HEK293 (cell line): Measurements from ENCODE around the gene KRCC1.
A peak's percentile ranks its signal among the peaks of the same experiment; 100 is the strongest.

Experiments used
- CTCF ChIA-PET: fragments of 350-600 bp; formaldehyde crosslinking; extraction: SDS; loops from one replicate; lab custom pipeline; 2021; ENCODE audit warnings: antibody characterized with exemption; lab: Yijun Ruan, JAX
- POLR2A ChIA-PET: fragments of 300-600 bp; formaldehyde crosslinking; extraction: SDS; loops from one replicate; lab custom pipeline; 2020; ENCODE audit warnings: antibody characterized with exemption, inconsistent platforms; lab: Yijun Ruan, JAX
- H3K27ac ChIP-seq: fragments of 200-500 bp; sonication (Bioruptor generic); 2 replicates; pipeline ENCODE4 v1.5.1; 2014; ENCODE audit warnings: low read depth, low read length, control low read depth, inconsistent platforms; ENCODE audit errors: extremely low read depth
- H3K36me3 ChIP-seq, 2 experiments: fragments of 200-500 bp in 1 of 2; sonication (Bioruptor generic) in 1 of 2; 1 replicate in 1 of 2; 2 replicates in 1 of 2; pipeline ENCODE4 v1.5.1; 2014 to 2017; ENCODE audit warnings: inconsistent platforms in 2 of 2, low read length in 2 of 2; ENCODE audit not compliant: control insufficient read depth in 2 of 2, insufficient read depth in 1 of 2
- H3K4me1 ChIP-seq: fragments of 200-500 bp; sonication (Bioruptor generic); 2 replicates; pipeline ENCODE4 v1.5.1; 2014; ENCODE audit warnings: mild to moderate bottlenecking, low read length, inconsistent platforms; ENCODE audit not compliant: control insufficient read depth, insufficient read depth
- H3K4me3 ChIP-seq: 2 replicates; pipeline ENCODE4 v1.5.1; 2011; ENCODE audit warnings: low read depth, mild to moderate bottlenecking, control low read depth, low read length, moderate library complexity
- H3K9me3 ChIP-seq: fragments of 200-500 bp; sonication (Bioruptor generic); 2 replicates; pipeline ENCODE4 v1.5.1; 2014; ENCODE audit warnings: low read depth, low read length, inconsistent platforms; ENCODE audit not compliant: control insufficient read depth, insufficient read depth
- GLIS2 ChIP-seq: fragments of 450-650 bp; formaldehyde crosslinking; IDR thresholded peaks from 2 replicates; pipeline ENCODE4 v1.5.1; 2016; ENCODE audit warnings: missing biosample characterization, missing genetic modification characterization
- KLF8 ChIP-seq: fragments of 450-650 bp; formaldehyde crosslinking; IDR thresholded peaks from 2 replicates; pipeline ENCODE4 v1.5.1; 2016; ENCODE audit warnings: missing biosample characterization, missing genetic modification characterization
- PBX3 ChIP-seq: sonication (generic); formaldehyde crosslinking; IDR thresholded peaks from 2 replicates; pipeline ENCODE4 v1.8.1; 2022; ENCODE audit warnings: mild to moderate bottlenecking, moderate library complexity, missing genetic modification reagents
- ZBTB48 ChIP-seq: fragments of 450-650 bp; formaldehyde crosslinking; IDR thresholded peaks from 2 replicates; pipeline ENCODE4 v1.5.1; 2016; ENCODE audit warnings: missing biosample characterization, missing genetic modification characterization
- ZFHX2 ChIP-seq: fragments of 450-650 bp; formaldehyde crosslinking; conservative IDR thresholded peaks from 2 replicates; pipeline ENCODE4 v1.5.1; 2016; ENCODE audit warnings: missing biosample characterization, missing genetic modification characterization
- ZNF114 ChIP-seq: fragments of 450-650 bp; formaldehyde crosslinking; IDR thresholded peaks from 2 replicates; pipeline ENCODE4 v1.5.0; 2017; ENCODE audit warnings: missing biosample characterization, missing genetic modification characterization
- ZNF184 ChIP-seq: fragments of 450-650 bp; IDR thresholded peaks from 2 replicates; pipeline ENCODE4 v1.5.1; 2018; ENCODE audit warnings: missing biosample characterization, mild to moderate bottlenecking, missing genetic modification characterization
- ZNF202 ChIP-seq: fragments of 450-650 bp; formaldehyde crosslinking; IDR thresholded peaks from 2 replicates; pipeline ENCODE4 v1.5.1; 2016; ENCODE audit warnings: missing biosample characterization, missing genetic modification characterization, borderline replicate concordance
- ZNF311 ChIP-seq: fragments of 450-650 bp; formaldehyde crosslinking; IDR thresholded peaks from 2 replicates; pipeline ENCODE4 v1.5.1; 2017; ENCODE audit warnings: missing biosample characterization, missing genetic modification characterization, borderline replicate concordance
- ZNF354C ChIP-seq: fragments of 450-650 bp; formaldehyde crosslinking; IDR thresholded peaks from 2 replicates; pipeline ENCODE4 v1.5.1; 2016; ENCODE audit warnings: missing biosample characterization, missing genetic modification characterization, low read depth, borderline replicate concordance
- ZNF473 ChIP-seq: fragments of 450-650 bp; formaldehyde crosslinking; IDR thresholded peaks from 2 replicates; pipeline ENCODE4 v1.5.1; 2017; ENCODE audit warnings: missing biosample characterization, missing genetic modification characterization
- ZNF529 ChIP-seq: fragments of 450-650 bp; formaldehyde crosslinking; IDR thresholded peaks from 2 replicates; pipeline ENCODE4 v1.5.1; 2017; ENCODE audit warnings: missing genetic modification characterization, missing biosample characterization; ENCODE audit not compliant: insufficient replicate concordance
- ZNF571 ChIP-seq: fragments of 450-650 bp; formaldehyde crosslinking; IDR thresholded peaks from 2 replicates; pipeline ENCODE4 v1.5.0; 2017; ENCODE audit warnings: missing biosample characterization, missing genetic modification characterization
- ZNF658 ChIP-seq: fragments of 450-650 bp; formaldehyde crosslinking; IDR thresholded peaks from 2 replicates; pipeline ENCODE4; 2016; ENCODE audit warnings: missing biosample characterization, missing genetic modification characterization
- ZNF670 ChIP-seq: fragments of 450-650 bp; formaldehyde crosslinking; IDR thresholded peaks from 2 replicates; pipeline ENCODE4 v1.5.1; 2016; ENCODE audit warnings: missing biosample characterization, missing genetic modification characterization, low read depth
- ZNF677 ChIP-seq: fragments of 450-650 bp; IDR thresholded peaks from 2 replicates; pipeline ENCODE4 v1.5.0; 2018; ENCODE audit warnings: missing biosample characterization, mild to moderate bottlenecking, missing genetic modification characterization, moderate library complexity
- ZNF76 ChIP-seq: fragments of 450-650 bp; formaldehyde crosslinking; IDR thresholded peaks from 2 replicates; pipeline ENCODE4; 2016; ENCODE audit warnings: low read depth, missing biosample characterization, missing genetic modification characterization, borderline replicate concordance
- ZNF837 ChIP-seq: fragments of 450-650 bp; formaldehyde crosslinking; IDR thresholded peaks from 2 replicates; pipeline ENCODE4 v1.5.1; 2016; ENCODE audit warnings: missing biosample characterization, missing genetic modification characterization
- ZNF843 ChIP-seq: fragments of 450-650 bp; formaldehyde crosslinking; IDR thresholded peaks from 2 replicates; pipeline ENCODE4 v1.5.1; 2016; ENCODE audit warnings: missing biosample characterization, missing genetic modification characterization
- ZSCAN18 ChIP-seq: fragments of 450-650 bp; formaldehyde crosslinking; IDR thresholded peaks from 2 replicates; pipeline ENCODE4 v1.5.1; 2016; ENCODE audit warnings: missing biosample characterization, missing genetic modification characterization
- ZSCAN4 ChIP-seq: fragments of 450-650 bp; formaldehyde crosslinking; IDR thresholded peaks from 2 replicates; pipeline ENCODE4 v1.5.1; 2017; ENCODE audit warnings: missing biosample characterization, missing genetic modification characterization
- TF ChIP-seq, protein P1 (sequence below): fragments of 450-650 bp; formaldehyde crosslinking; IDR thresholded peaks from 2 replicates; pipeline ENCODE4 v1.5.1; 2016; ENCODE audit warnings: missing biosample characterization, missing genetic modification characterization
- TF ChIP-seq, protein P2 (sequence below): fragments of 450-650 bp; formaldehyde crosslinking; IDR thresholded peaks from 2 replicates; pipeline ENCODE4 v1.5.1; 2016; ENCODE audit warnings: missing biosample characterization, missing genetic modification characterization

KRCC1 gene

DNA sequence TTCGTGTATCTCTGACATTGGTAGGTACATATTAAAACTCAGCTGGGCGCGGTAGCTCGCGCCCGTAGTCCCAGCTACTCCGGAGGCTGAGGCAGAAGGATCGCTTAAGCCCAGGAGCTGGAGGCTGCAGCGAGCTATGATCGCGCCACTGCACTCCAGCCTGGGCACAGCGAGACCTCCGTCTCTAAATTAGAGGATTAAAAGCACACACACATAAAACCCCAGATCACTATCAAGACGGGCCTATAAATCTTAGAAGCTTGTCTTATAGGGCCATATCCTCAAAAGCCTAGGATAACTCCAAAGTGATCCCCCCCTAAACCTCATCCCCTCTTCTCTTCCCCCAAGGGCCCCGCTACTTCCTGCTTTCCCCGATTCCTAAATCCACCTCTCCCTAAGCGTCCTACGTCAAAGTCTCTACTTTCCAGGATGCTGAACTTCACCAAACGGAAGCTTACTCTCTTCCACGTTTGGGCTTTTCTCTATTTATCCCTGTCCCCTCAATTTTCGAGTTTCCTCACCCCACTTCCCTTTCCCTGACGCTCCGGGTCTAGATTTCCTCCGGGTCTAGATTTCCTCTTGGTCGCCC, 707 bp downstream of the KRCC1 start (continued):
- TF ChIP-seq, protein P1, sequence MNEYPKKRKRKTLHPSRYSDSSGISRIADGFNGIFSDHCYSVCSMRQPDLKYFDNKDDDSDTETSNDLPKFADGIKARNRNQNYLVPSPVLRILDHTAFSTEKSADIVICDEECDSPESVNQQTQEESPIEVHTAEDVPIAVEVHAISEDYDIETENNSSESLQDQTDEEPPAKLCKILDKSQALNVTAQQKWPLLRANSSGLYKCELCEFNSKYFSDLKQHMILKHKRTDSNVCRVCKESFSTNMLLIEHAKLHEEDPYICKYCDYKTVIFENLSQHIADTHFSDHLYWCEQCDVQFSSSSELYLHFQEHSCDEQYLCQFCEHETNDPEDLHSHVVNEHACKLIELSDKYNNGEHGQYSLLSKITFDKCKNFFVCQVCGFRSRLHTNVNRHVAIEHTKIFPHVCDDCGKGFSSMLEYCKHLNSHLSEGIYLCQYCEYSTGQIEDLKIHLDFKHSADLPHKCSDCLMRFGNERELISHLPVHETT (tag by site-specific recombination), result no peak
- TF ChIP-seq, all 188 proteins: peak for 7

DNA sequence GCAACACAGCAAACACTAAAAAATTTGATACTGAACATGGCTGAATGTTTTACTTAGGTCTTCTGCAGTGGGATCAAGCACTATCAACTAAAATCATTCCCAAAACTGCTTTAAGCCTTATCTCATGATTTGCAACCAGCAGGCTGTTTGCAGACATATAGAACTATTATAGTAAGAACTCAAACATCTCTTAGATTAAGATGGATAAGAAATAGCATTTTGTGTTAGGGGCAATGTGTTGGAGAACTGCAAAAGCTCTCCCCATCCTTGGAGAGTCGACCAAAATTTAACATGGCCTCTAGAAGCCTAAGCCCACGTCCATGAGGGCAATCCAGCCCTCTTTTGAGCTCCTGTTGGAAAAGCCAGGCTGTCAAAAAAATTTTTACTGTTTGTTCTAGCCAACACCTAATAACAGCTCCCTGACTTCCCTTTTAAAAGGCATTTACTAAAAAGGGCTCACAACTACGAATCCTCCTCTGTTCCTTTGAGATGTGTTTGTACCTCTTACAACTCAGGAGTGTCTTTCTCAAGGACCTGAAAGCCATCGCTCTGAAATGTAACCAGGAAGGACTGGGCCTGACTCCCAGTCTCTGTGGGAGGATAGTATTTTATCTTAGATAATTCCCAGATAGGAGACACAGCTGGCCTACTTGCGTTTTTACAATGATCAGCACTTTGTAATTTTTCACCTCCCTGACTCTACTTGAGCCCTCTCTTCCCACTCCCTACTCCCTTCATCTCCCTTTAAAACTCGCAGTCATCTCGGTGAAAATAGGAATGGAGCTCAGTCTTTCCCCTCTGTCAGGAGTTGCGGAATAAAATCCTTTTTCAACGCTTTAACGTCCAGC, 1.4 kb downstream of the KRCC1 start:
- H3K27ac ChIP-seq, result peak overlapping the region; percentile 92; the same call in 1 of the 2 replicates
- ChIA-PET CTCF (interaction anchor here (0.5 to 1.2 kb wide), 3 partner anchors 137 to 1617 kb away, joined by 3 to 6 read pairs (median 5); no protein-coding TSS in a partner anchor), POLR2A (no interaction called here)
- H3K36me3 ChIP-seq, result no peaks in the 10 kb centered on the region; a peak in 1 of 3 replicates
- H3K4me3 ChIP-seq, result peak overlapping the region; percentile 85
- H3K9me3 ChIP-seq, result no peaks in the 10 kb centered on the region
- TF ChIP-seq ZNF354C (tag by site-specific recombination), result no peak
- TF ChIP-seq ZNF837 (tag by site-specific recombination), result no peak
- TF ChIP-seq KLF8 (tag by site-specific recombination), result no peak
- no peak for TF ChIP-seq ZNF202 (tag by site-specific recombination)
- no peak for TF ChIP-seq ZSCAN4 (tag by site-specific recombination)
- TF ChIP-seq ZNF114, result no peak
- no peak for TF ChIP-seq ZBTB48 (tag by site-specific recombination)
- no peak for TF ChIP-seq ZNF311 (tag by site-specific recombination)
- peaks cover 5% of the 10 kb centered on the region; the same call in 1 of the 2 replicates for H3K4me1 ChIP-seq

GRCh38 chr2:88053296-88053695, 2.3 kb downstream of the KRCC1 start:
- no peak overlapping the region for H3K27ac ChIP-seq
- H3K4me3 ChIP-seq, result no peak overlapping the region
- H3K4me1 ChIP-seq, result peaks cover 5% of the 10 kb centered on the region; the same call in 1 of the 2 replicates
- H3K36me3 ChIP-seq, result no peaks in the 10 kb centered on the region; a peak in 1 of 3 replicates
- ChIA-PET POLR2A (no interaction called here), CTCF (interaction anchor here (1.6 kb wide), 1 partner anchor 107 kb away, joined by 4 read pairs; no protein-coding TSS in a partner anchor)
- no peaks in the 10 kb centered on the region for H3K9me3 ChIP-seq
- TF ChIP-seq ZNF184 (no peak), ZNF571 (no peak), ZNF658 (tag by site-specific recombination) (no peak), ZNF529 (tag by site-specific recombination) (no peak), ZSCAN18 (no peak), ZNF677 (tag by site-specific recombination) (no peak), GLIS2 (tag by site-specific recombination) (no peak), ZNF670 (no peak), PBX3 (CRISPR knock-in tag) (no peak), ZNF843 (no peak), ZNF473 (tag by site-specific recombination) (no peak), ZFHX2 (no peak), ZNF76 (tag by site-specific recombination) (no peak)
- TF ChIP-seq, protein P2, sequence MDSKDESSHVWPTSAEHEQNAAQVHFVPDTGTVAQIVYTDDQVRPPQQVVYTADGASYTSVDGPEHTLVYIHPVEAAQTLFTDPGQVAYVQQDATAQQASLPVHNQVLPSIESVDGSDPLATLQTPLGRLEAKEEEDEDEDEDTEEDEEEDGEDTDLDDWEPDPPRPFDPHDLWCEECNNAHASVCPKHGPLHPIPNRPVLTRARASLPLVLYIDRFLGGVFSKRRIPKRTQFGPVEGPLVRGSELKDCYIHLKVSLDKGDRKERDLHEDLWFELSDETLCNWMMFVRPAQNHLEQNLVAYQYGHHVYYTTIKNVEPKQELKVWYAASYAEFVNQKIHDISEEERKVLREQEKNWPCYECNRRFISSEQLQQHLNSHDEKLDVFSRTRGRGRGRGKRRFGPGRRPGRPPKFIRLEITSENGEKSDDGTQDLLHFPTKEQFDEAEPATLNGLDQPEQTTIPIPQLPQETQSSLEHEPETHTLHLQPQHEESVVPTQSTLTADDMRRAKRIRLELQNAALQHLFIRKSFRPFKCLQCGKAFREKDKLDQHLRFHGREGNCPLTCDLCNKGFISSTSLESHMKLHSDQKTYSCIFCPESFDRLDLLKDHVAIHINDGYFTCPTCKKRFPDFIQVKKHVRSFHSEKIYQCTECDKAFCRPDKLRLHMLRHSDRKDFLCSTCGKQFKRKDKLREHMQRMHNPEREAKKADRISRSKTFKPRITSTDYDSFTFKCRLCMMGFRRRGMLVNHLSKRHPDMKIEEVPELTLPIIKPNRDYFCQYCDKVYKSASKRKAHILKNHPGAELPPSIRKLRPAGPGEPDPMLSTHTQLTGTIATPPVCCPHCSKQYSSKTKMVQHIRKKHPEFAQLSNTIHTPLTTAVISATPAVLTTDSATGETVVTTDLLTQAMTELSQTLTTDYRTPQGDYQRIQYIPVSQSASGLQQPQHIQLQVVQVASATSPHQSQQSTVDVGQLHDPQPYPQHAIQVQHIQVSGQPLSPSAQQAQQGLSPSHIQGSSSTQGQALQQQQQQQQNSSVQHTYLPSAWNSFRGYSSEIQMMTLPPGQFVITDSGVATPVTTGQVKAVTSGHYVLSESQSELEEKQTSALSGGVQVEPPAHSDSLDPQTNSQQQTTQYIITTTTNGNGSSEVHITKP (tag by site-specific recombination), result no peak
